NCI-H2081 treated with DMSO at 0.1 percent for 48 hours (cell line): Measurements from ENCODE around the gene UBE2Q1.
A peak's percentile ranks its signal among the peaks of the same experiment; 100 is the strongest.
"Not testable (repeated sequence)": the region's sequence is repeated elsewhere in the genome, so short reads cannot be mapped to it uniquely, and the experiment has no call there.

Source experiments
- DNase-seq: peaks from one replicate; lab custom pipeline; 2025; lab: John Stamatoyannopoulos, UW

The UBE2Q1 gene

GRCh38 chr1:154550657-154551056 is 7.8 kb downstream of the UBE2Q1 start:
- DNase-seq: no peak

- DNase-seq: no peak
Measured at GRCh38 chr1:154550070-154550469, 8.4 kb downstream of the UBE2Q1 start.

DNA sequence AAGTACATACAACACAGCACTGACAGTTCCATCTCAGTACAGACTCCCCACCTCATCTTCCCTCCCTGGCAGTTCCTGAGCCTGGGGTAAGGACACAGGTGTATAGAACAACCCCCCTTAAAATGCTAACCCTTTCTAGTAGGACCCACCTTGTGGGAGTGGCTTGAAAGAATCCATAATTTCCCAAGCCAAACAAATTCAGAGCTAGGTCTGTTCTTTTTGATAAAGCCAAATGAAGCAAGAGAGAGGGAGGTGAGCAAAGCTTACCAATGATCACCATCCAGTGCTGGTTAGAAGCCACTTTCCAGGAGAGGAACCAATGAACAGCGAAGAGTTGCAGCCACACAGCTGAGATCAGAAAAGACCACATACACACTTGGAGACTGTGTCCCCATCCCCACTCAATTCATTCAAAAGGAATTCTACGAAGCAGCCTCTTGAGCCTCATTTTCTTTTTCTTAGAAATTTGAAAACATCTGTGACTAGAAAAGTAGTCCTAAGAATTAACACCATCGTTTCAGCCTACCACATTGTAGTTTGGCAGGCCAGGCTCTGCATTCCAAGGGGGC is 9.2 kb downstream of the UBE2Q1 start:
- DNase-seq: no peak

DNA sequence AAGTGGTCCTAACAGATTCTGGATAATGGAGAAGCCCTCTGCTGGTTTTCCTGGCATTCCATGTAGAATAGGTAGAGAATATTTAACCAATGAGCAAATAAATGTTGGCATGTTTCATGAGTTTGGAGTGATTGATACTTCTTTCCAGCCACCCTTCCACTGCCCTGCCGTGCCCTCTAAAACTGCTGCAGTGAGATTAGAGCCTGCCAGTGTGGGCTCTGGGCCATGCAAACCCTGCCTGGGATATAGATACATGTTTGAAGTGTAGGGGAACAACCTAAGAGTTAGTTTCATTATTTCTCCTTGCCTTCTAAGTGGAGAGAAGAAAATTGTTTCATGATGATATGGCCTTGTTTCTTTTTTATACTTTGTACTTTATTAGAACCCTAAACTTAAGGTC is 10.4 kb downstream of the UBE2Q1 start:
- no peak for DNase-seq

DNA sequence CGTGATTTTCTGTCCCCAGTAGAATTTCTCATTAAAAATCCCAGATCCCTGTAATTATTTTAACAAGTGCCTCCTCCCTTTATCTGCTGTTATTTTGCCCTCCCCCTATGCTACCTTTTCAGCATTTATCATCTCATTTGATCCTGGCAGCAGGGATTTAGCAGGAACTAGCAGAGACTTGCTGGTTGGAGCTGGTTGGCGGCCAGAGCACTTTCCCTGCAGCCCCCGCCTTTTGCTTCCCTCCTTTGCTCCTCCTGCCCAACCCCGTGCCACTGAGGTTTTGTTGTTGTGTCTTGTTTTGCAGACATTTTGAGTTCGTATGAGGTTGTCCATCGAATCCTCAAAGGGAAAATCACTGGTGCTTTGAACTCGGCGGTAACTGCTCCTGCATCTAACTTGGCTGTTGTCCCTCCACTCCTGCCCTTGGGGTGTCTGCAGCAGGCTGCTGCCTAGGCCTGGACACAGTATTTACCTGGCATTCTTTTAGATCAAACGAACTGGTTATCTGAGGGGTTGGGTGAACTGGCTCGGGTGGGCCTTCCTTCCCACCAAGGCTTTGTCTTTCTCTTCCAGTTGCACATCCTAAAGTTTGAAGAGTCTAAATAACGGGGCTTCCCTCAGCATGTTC is 11.2 kb downstream of the UBE2Q1 start:
- DNase-seq: no peak

DNA sequence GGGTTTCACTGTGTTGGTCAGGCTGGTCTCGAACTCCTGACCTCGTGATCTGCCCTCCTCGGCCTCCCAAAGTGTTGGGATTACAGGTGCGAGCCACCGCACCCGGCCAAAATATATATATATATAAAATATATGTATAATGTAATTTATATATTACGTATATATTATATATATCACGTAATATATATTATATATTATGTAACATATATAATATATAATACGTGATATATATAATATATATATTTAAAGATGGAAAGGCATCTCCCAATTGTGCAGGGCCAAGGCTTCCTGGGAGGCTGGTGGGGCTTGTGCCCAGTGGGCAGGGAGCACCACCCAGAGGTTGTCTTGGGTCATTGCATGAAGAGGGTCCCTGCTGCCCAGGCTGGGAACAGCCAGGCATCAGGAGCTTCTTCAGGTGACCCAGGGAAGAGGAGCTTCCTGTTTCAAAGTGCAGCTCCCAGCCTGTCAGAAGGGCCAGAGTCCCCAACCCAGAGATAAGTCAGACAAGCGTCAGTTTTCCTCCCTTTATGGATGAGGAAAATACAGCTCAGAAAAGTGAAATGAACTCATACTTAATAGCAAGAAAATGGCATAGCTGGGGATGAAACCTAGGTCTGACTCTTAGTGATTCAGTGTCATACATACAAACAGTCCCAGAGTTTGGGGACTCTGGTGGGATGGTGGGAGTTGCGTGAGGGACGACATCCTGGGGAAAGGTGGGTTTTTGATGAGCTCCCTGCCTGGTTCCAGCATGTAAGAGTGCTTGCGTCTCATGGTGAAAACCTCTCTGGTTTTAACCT is 12.0 kb downstream of the UBE2Q1 start:
- peak; percentile 6 for DNase-seq

DNA sequence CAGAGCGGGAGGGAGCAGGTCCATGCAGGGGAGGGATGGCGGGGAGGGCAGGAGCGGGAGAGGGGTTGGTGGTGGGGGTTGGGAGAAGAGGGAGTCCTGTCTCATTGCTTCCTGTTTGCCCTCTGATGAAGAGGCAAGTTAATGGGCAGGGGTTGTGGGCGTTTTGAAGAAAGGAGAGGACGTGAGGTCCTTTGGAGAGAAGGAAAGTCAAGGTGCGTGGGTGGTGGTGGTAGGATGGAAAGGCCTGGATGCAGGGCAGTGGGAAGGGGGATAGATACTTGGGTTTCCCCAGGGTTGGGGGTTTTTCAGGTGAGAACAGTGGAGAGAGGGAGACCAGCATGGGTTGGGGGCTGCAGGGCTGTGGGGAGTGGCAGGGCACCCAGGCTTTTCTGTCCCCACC is 17.2 kb downstream of the UBE2Q1 start:
- no peak for DNase-seq

DNA sequence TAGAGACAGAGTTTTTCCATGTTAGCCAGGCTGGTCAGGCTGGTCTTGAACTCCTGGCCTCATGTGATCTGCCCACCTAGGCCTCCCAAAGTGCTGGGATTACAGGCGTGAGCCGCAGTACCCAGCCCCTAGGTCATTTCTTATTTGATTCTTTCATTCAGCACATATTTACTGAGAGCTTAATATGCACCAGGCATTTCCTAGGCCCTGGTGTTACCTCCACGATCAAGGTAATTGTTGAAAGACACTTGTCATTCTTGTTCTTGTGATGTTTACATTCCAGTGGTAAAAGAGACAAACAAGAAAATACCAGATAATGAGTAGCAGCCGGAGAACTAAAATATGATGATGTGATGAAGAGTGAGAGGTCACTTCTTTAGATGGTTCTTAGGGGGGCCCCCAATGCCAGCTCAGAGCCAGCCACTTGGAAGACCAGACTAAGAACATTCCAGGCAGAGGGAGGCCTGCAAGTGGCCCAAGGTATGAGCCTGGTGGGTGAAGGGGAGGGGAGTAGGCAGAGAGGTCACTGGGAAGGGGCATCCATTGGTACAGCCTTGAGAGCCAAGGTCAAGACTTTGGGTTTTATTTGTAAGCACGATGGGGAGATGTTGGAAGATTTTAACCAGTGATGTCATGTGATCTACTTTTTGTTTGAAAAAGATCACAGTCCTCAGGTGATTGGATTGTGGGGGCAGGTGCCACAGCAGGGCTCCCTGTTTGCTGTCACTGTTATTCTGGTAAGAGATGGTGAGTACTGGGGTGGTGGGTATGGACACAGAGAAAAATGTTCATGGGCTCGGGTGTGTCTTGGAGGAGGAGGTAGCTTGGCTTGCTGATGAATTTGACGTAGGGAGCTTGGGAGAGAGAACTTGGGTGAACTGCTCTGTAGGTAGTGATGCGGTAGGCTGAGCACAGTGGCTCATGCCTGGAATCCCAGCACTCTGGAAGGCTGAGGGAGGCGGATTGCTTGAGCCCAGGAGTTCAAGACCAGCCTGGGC is 18.7 kb downstream of the UBE2Q1 start:
- no peak for DNase-seq

GRCh38 chr1:154536570-154536969 is 21.9 kb downstream of the UBE2Q1 start:
- no peak for DNase-seq

- DNase-seq: peak; percentile 50
Measured at GRCh38 chr1:154533952-154534844, 24.3 kb downstream of the UBE2Q1 start.

- not testable (repeated sequence) for DNase-seq
Measured at GRCh38 chr1:154531950-154532349, 26.5 kb downstream of the UBE2Q1 start.

- DNase-seq: no peak
Measured at GRCh38 chr1:154529308-154529707, 29.2 kb downstream of the UBE2Q1 start.

GRCh38 chr1:154527192-154527591 is 31.3 kb downstream of the UBE2Q1 start:
- no peak for DNase-seq

GRCh38 chr1:154524881-154525280 is 33.6 kb downstream of the UBE2Q1 start:
- no peak for DNase-seq

DNA sequence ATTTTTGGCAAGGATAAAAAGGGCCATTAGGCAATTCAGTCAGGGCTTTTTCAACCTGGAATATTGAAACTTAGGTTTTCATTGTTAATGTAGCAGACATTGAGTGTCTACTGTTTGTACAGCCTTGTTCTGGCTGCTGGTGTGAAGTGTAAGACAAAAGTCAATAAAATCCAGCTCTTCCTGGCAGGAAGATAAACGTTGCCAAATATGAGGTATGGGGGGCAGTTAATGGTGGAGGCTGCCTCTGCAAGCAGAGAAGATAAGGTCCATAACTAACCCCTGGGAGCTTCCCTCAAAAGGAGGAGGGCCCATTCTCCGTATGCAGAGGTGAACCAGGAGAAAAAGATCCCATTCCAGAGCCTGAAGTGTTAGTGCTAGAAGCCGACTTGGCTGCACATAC is 36.8 kb downstream of the UBE2Q1 start:
- no peak for DNase-seq

GRCh38 chr1:154520333-154520732 is 38.1 kb downstream of the UBE2Q1 start:
- no peak for DNase-seq

DNA sequence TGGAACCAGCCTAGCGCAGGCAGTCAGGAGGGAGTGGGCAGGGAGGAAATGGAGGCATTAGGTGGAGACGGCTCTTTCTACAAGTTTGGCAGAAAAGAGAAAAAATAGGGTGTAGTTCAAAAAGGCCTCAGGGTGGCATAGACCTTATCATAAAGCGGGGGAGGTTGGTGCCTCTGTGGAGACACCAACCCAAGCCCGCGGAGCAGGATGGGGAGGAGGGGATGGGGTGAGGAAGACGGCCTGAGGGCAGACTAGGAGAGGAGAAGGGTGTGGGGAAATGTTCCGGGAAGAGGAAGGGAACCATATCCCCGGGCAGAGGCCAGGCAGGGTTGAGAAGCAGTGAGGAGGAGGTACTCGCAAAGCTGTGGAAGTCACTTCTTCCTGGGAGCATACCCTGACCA is 38.9 kb downstream of the UBE2Q1 start:
- no peak for DNase-seq

- DNase-seq: no peak
Measured at GRCh38 chr1:154517661-154518060, 40.8 kb downstream of the UBE2Q1 start.

- no peak for DNase-seq
Measured at GRCh38 chr1:154514066-154514553, 44.4 kb downstream of the UBE2Q1 start.

DNA sequence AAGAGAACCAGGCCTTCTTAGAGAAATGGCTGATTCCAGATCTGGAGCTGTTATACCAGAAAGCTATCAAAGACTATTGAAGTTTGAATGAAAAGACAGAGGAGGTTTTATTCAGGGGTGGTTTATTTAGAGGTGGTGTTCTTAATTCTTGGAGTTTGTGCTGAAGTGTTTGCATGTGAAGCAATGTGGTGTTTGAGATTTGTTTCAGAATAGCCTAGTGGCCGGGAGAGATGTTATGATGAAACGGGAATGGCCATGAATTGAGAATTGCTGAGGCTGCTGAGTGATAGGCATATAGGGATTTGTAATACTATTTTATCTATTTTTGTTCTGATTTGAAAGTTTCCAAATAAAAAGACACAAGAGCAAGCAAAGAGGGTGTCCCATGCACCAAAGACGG is 45.7 kb downstream of the UBE2Q1 start:
- DNase-seq: no peak

DNA sequence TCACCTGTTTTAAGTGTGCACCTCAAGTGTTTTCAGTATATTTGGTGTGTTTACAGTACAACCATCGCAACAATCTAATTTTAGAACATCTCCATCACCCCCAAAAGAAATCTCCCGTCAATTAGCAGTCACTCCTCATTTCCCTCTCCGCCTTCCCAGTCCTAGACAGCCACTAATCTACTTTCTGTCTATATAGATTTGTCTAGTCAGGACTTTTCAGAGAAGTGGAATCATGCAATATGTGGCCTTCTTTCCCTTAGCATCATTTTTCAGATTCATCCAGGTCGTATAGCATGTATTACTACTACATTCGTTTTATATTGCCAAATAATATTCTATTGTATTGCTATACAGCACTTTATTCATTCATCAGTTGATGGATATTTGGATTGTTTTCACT is 54.6 kb downstream of the UBE2Q1 start:
- DNase-seq: no peak
